ENCODE measurements around the gene ARHGAP15.

The ARHGAP15 gene

GRCh38 chr2:143482771-143483170 lies 353.6 kb downstream of the ARHGAP15 start:
- H3K27me3 Mint-ChIP-seq (ENCODE audit: low read depth): no peaks in the 10 kb centered on the region
- peaks cover 5% of the 10 kb centered on the region for H3K36me3 Mint-ChIP-seq (ENCODE audit: low read depth)
- H3K9me3 Mint-ChIP-seq: no peaks in the 10 kb centered on the region
- no peak overlapping the region for H3K27ac Mint-ChIP-seq
- no peak overlapping the region for H3K4me3 Mint-ChIP-seq
- H3K4me1 Mint-ChIP-seq (ENCODE audit: low read depth): peaks cover 6% of the 10 kb centered on the region

- H3K27ac Mint-ChIP-seq: no peak overlapping the region
- H3K36me3 Mint-ChIP-seq (ENCODE audit: low read depth): peaks cover 16% of the 10 kb centered on the region
- no peaks in the 10 kb centered on the region for H3K27me3 Mint-ChIP-seq (ENCODE audit: low read depth)
- H3K4me3 Mint-ChIP-seq: no peak overlapping the region
- H3K9me3 Mint-ChIP-seq: no peaks in the 10 kb centered on the region
- peaks cover 4% of the 10 kb centered on the region for H3K4me1 Mint-ChIP-seq (ENCODE audit: low read depth)
Measured at GRCh38 chr2:143486976-143487375, 357.8 kb downstream of the ARHGAP15 start.

- Mint-ChIP-seq H3K4me1 (ENCODE audit: low read depth) (peaks cover 10% of the 10 kb centered on the region), H3K27me3 (ENCODE audit: low read depth) (no peaks in the 10 kb centered on the region), H3K36me3 (ENCODE audit: low read depth) (peaks cover 35% of the 10 kb centered on the region), H3K4me3 (no peak overlapping the region), H3K27ac (no peak overlapping the region), H3K9me3 (peaks cover 10% of the 10 kb centered on the region)
Measured at GRCh38 chr2:143489145-143489544, 359.9 kb downstream of the ARHGAP15 start.

GRCh38 chr2:143491131-143491530 lies 361.9 kb downstream of the ARHGAP15 start:
- Mint-ChIP-seq H3K27me3 (ENCODE audit: low read depth) (no peaks in the 10 kb centered on the region), H3K4me3 (no peak overlapping the region), H3K9me3 (peaks cover 10% of the 10 kb centered on the region), H3K36me3 (ENCODE audit: low read depth) (peaks cover 44% of the 10 kb centered on the region), H3K27ac (no peak overlapping the region), H3K4me1 (ENCODE audit: low read depth) (peaks cover 11% of the 10 kb centered on the region)

GRCh38 chr2:143493339-143493738 lies 364.1 kb downstream of the ARHGAP15 start:
- H3K9me3 Mint-ChIP-seq: peaks cover 10% of the 10 kb centered on the region
- no peak overlapping the region for H3K4me3 Mint-ChIP-seq
- no peaks in the 10 kb centered on the region for H3K27me3 Mint-ChIP-seq (ENCODE audit: low read depth)
- no peak overlapping the region for H3K27ac Mint-ChIP-seq
- peaks cover 37% of the 10 kb centered on the region for H3K36me3 Mint-ChIP-seq (ENCODE audit: low read depth)
- peaks cover 8% of the 10 kb centered on the region for H3K4me1 Mint-ChIP-seq (ENCODE audit: low read depth)

GRCh38 chr2:143497726-143498125 lies 368.5 kb downstream of the ARHGAP15 start:
- Mint-ChIP-seq H3K4me1 (ENCODE audit: low read depth) (peaks cover 5% of the 10 kb centered on the region), H3K27ac (no peak overlapping the region), H3K4me3 (no peak overlapping the region), H3K27me3 (ENCODE audit: low read depth) (no peaks in the 10 kb centered on the region), H3K9me3 (peaks cover 10% of the 10 kb centered on the region), H3K36me3 (ENCODE audit: low read depth) (peaks cover 27% of the 10 kb centered on the region)

GRCh38 chr2:143498496-143498895 lies 369.3 kb downstream of the ARHGAP15 start:
- H3K4me3 Mint-ChIP-seq: no peak overlapping the region
- no peaks in the 10 kb centered on the region for H3K27me3 Mint-ChIP-seq (ENCODE audit: low read depth)
- H3K9me3 Mint-ChIP-seq: peaks cover 4% of the 10 kb centered on the region
- no peak overlapping the region for H3K27ac Mint-ChIP-seq
- peaks cover 3% of the 10 kb centered on the region for H3K4me1 Mint-ChIP-seq (ENCODE audit: low read depth)
- peaks cover 19% of the 10 kb centered on the region for H3K36me3 Mint-ChIP-seq (ENCODE audit: low read depth)

GRCh38 chr2:143499061-143499460 lies 369.8 kb downstream of the ARHGAP15 start:
- peaks cover 5% of the 10 kb centered on the region for H3K4me1 Mint-ChIP-seq (ENCODE audit: low read depth)
- H3K27ac Mint-ChIP-seq: no peak overlapping the region
- no peaks in the 10 kb centered on the region for H3K27me3 Mint-ChIP-seq (ENCODE audit: low read depth)
- H3K36me3 Mint-ChIP-seq (ENCODE audit: low read depth): peaks cover 17% of the 10 kb centered on the region
- H3K4me3 Mint-ChIP-seq: no peak overlapping the region
- H3K9me3 Mint-ChIP-seq: no peaks in the 10 kb centered on the region

GRCh38 chr2:143501106-143501676 lies 372.0 kb downstream of the ARHGAP15 start:
- peaks cover 3% of the 10 kb centered on the region for H3K4me1 Mint-ChIP-seq (ENCODE audit: low read depth)
- no peaks in the 10 kb centered on the region for H3K27me3 Mint-ChIP-seq (ENCODE audit: low read depth)
- peaks cover 15% of the 10 kb centered on the region for H3K36me3 Mint-ChIP-seq (ENCODE audit: low read depth)
- no peak overlapping the region for H3K4me3 Mint-ChIP-seq
- H3K9me3 Mint-ChIP-seq: no peaks in the 10 kb centered on the region
- H3K27ac Mint-ChIP-seq: no peak overlapping the region

GRCh38 chr2:143503280-143503679 lies 374.1 kb downstream of the ARHGAP15 start:
- Mint-ChIP-seq H3K36me3 (ENCODE audit: low read depth) (peaks cover 22% of the 10 kb centered on the region), H3K4me3 (no peak overlapping the region), H3K9me3 (no peaks in the 10 kb centered on the region), H3K27me3 (ENCODE audit: low read depth) (no peaks in the 10 kb centered on the region), H3K4me1 (ENCODE audit: low read depth) (peaks cover 3% of the 10 kb centered on the region), H3K27ac (no peak overlapping the region)

- H3K27me3 Mint-ChIP-seq (ENCODE audit: low read depth): no peaks in the 10 kb centered on the region
- H3K27ac Mint-ChIP-seq: no peak overlapping the region
- no peak overlapping the region for H3K4me3 Mint-ChIP-seq
- H3K36me3 Mint-ChIP-seq (ENCODE audit: low read depth): peaks cover 24% of the 10 kb centered on the region
- peaks cover 6% of the 10 kb centered on the region for H3K4me1 Mint-ChIP-seq (ENCODE audit: low read depth)
- H3K9me3 Mint-ChIP-seq: no peaks in the 10 kb centered on the region
Measured at GRCh38 chr2:143504397-143504796, 375.2 kb downstream of the ARHGAP15 start.

GRCh38 chr2:143505542-143505941 lies 376.3 kb downstream of the ARHGAP15 start:
- Mint-ChIP-seq H3K27ac (no peak overlapping the region), H3K27me3 (ENCODE audit: low read depth) (no peaks in the 10 kb centered on the region), H3K9me3 (no peaks in the 10 kb centered on the region), H3K4me1 (ENCODE audit: low read depth) (peaks cover 6% of the 10 kb centered on the region), H3K36me3 (ENCODE audit: low read depth) (peaks cover 28% of the 10 kb centered on the region), H3K4me3 (no peak overlapping the region)

- Mint-ChIP-seq H3K4me1 (ENCODE audit: low read depth) (peaks cover 7% of the 10 kb centered on the region), H3K36me3 (ENCODE audit: low read depth) (peaks cover 29% of the 10 kb centered on the region), H3K27ac (no peak overlapping the region), H3K27me3 (ENCODE audit: low read depth) (no peaks in the 10 kb centered on the region), H3K4me3 (no peak overlapping the region), H3K9me3 (no peaks in the 10 kb centered on the region)
Measured at GRCh38 chr2:143513081-143513480, 383.9 kb downstream of the ARHGAP15 start.

GRCh38 chr2:143514413-143514812 lies 385.2 kb downstream of the ARHGAP15 start:
- Mint-ChIP-seq H3K36me3 (ENCODE audit: low read depth) (peaks cover 29% of the 10 kb centered on the region), H3K4me1 (ENCODE audit: low read depth) (peaks cover 4% of the 10 kb centered on the region), H3K9me3 (no peaks in the 10 kb centered on the region), H3K4me3 (no peak overlapping the region), H3K27ac (no peak overlapping the region), H3K27me3 (ENCODE audit: low read depth) (no peaks in the 10 kb centered on the region)

GRCh38 chr2:143515318-143515717 lies 386.1 kb downstream of the ARHGAP15 start:
- no peak overlapping the region for H3K4me3 Mint-ChIP-seq
- H3K9me3 Mint-ChIP-seq: no peaks in the 10 kb centered on the region
- H3K36me3 Mint-ChIP-seq (ENCODE audit: low read depth): peaks cover 33% of the 10 kb centered on the region
- peaks cover 5% of the 10 kb centered on the region for H3K4me1 Mint-ChIP-seq (ENCODE audit: low read depth)
- no peaks in the 10 kb centered on the region for H3K27me3 Mint-ChIP-seq (ENCODE audit: low read depth)
- H3K27ac Mint-ChIP-seq: no peak overlapping the region

GRCh38 chr2:143519521-143519920 lies 390.3 kb downstream of the ARHGAP15 start:
- Mint-ChIP-seq H3K4me1 (ENCODE audit: low read depth) (peaks cover 5% of the 10 kb centered on the region), H3K27me3 (ENCODE audit: low read depth) (no peaks in the 10 kb centered on the region), H3K4me3 (no peak overlapping the region), H3K9me3 (no peaks in the 10 kb centered on the region), H3K27ac (no peak overlapping the region), H3K36me3 (ENCODE audit: low read depth) (peaks cover 42% of the 10 kb centered on the region)
